ENCODE data around the gene ADIRF.
"Not testable (repeated sequence)": the region's sequence is repeated elsewhere in the genome, so short reads cannot be mapped to it uniquely, and the experiment has no call there.

Gene ADIRF

GRCh38 chr10:86979296-86979818 is 11.1 kb downstream of the ADIRF start:
- no peak for DNase-seq (ENCODE audit: low spot score)

- no peak for DNase-seq (ENCODE audit: low spot score)
Observed at GRCh38 chr10:86979977-86980448, 11.7 kb downstream of the ADIRF start.

- DNase-seq (ENCODE audit: low spot score) = not testable (repeated sequence)
Observed at GRCh38 chr10:86981020-86981419, 12.7 kb downstream of the ADIRF start.

- DNase-seq (ENCODE audit: low spot score) = no peak
Observed at GRCh38 chr10:86981716-86982115, 13.4 kb downstream of the ADIRF start.

GRCh38 chr10:86984498-86984897 is 16.2 kb downstream of the ADIRF start:
- DNase-seq (ENCODE audit: low spot score) = not testable (repeated sequence)

- DNase-seq (ENCODE audit: low spot score) = no peak
Observed at GRCh38 chr10:86988520-86988919, 20.2 kb downstream of the ADIRF start.

- DNase-seq (ENCODE audit: low spot score) = not testable (repeated sequence)
Observed at GRCh38 chr10:86991362-86991761, 23.1 kb downstream of the ADIRF start.

GRCh38 chr10:86992456-86992855 is 24.2 kb downstream of the ADIRF start:
- no peak for DNase-seq (ENCODE audit: low spot score)

GRCh38 chr10:86992929-86993328 is 24.6 kb downstream of the ADIRF start:
- DNase-seq (ENCODE audit: low spot score) = no peak

GRCh38 chr10:86999802-87000403 is 31.6 kb downstream of the ADIRF start:
- DNase-seq (ENCODE audit: low spot score) = not testable (repeated sequence)

- no peak for DNase-seq (ENCODE audit: low spot score)
Observed at GRCh38 chr10:87000491-87000890, 32.2 kb downstream of the ADIRF start.

- not testable (repeated sequence) for DNase-seq (ENCODE audit: low spot score)
Observed at GRCh38 chr10:87007124-87007523, 38.8 kb downstream of the ADIRF start.

GRCh38 chr10:87007674-87008073 is 39.4 kb downstream of the ADIRF start:
- not testable (repeated sequence) for DNase-seq (ENCODE audit: low spot score)

- not testable (repeated sequence) for DNase-seq (ENCODE audit: low spot score)
Observed at GRCh38 chr10:87008303-87008702, 40.0 kb downstream of the ADIRF start.

GRCh38 chr10:87009134-87009696 is 40.9 kb downstream of the ADIRF start:
- DNase-seq (ENCODE audit: low spot score) = not testable (repeated sequence)

- DNase-seq (ENCODE audit: low spot score) = not testable (repeated sequence)
Observed at GRCh38 chr10:87013528-87013927, 45.2 kb downstream of the ADIRF start.

GRCh38 chr10:87014986-87015716 is 46.9 kb downstream of the ADIRF start:
- not testable (repeated sequence) for DNase-seq (ENCODE audit: low spot score)

GRCh38 chr10:87018127-87018526 is 49.8 kb downstream of the ADIRF start:
- DNase-seq (ENCODE audit: low spot score) = not testable (repeated sequence)

GRCh38 chr10:87019066-87019465 is 50.8 kb downstream of the ADIRF start:
- DNase-seq (ENCODE audit: low spot score) = not testable (repeated sequence)

GRCh38 chr10:87019504-87019903 is 51.2 kb downstream of the ADIRF start:
- DNase-seq (ENCODE audit: low spot score) = not testable (repeated sequence)

GRCh38 chr10:87020056-87020455 is 51.8 kb downstream of the ADIRF start, which contains the start of gene FAM25A:
FAM25A (plus strand) TSS chr10:87020294; CDS start chr10:87020325, 31 bp downstream.
- not testable (repeated sequence) for DNase-seq (ENCODE audit: low spot score)

Data from Ammon's horn (tissue), 1 donor.